Loucy (cell line): ENCODE measurements around the gene PLEKHA7.

Experiments used
- EZH2phosphoT487 ChIP-seq: fragments of 200-600 bp; IDR thresholded peaks from 2 replicates; pipeline ENCODE4 v1.6.1; 2018; ENCODE audit warnings: antibody characterized with exemption, mild to moderate bottlenecking, moderate library complexity, borderline replicate concordance
- TF ChIP-seq, protein P1 (sequence below): fragments of 200-600 bp; sonication (generic); conservative IDR thresholded peaks from 2 replicates; pipeline ENCODE4 v1.5.1; 2014; ENCODE audit warnings: mild to moderate bottlenecking, antibody characterized with exemption, low read length

DNA sequence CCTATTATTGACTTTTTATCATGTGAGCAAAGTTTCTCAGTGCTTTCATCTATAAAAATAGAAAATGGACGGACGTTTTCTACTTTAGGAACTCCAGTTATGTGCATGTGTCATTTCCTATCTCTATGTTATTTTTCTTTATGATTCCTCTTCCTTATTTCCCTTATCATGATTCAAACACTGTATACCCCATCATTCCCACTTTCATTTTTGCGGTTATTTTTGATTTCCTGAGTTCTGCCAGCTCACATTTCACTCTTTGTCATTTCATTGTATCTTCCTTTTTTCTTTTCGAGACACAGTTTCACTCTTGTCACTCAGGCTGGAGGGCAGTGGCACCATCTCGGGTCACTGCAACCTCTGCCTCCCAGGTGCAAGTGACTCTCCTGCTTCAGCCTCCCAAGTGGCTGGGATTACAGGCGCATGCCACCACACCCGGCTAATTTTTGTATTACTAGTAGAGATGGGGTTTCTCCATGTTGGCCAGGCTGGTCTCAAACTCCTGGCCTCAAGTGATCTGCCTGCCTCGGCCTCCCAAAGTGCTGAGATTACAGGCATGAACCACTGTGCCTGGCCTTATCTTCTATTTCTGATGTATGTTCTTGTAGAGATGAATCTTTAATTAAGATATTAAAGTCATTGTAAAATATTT lies 254.2 kb downstream of the PLEKHA7 start:
- TF ChIP-seq, protein P1, sequence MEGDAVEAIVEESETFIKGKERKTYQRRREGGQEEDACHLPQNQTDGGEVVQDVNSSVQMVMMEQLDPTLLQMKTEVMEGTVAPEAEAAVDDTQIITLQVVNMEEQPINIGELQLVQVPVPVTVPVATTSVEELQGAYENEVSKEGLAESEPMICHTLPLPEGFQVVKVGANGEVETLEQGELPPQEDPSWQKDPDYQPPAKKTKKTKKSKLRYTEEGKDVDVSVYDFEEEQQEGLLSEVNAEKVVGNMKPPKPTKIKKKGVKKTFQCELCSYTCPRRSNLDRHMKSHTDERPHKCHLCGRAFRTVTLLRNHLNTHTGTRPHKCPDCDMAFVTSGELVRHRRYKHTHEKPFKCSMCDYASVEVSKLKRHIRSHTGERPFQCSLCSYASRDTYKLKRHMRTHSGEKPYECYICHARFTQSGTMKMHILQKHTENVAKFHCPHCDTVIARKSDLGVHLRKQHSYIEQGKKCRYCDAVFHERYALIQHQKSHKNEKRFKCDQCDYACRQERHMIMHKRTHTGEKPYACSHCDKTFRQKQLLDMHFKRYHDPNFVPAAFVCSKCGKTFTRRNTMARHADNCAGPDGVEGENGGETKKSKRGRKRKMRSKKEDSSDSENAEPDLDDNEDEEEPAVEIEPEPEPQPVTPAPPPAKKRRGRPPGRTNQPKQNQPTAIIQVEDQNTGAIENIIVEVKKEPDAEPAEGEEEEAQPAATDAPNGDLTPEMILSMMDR, result no peak
- TF ChIP-seq EZH2phosphoT487, result no peak
